ENCODE data around the gene KRABD2.

DNA sequence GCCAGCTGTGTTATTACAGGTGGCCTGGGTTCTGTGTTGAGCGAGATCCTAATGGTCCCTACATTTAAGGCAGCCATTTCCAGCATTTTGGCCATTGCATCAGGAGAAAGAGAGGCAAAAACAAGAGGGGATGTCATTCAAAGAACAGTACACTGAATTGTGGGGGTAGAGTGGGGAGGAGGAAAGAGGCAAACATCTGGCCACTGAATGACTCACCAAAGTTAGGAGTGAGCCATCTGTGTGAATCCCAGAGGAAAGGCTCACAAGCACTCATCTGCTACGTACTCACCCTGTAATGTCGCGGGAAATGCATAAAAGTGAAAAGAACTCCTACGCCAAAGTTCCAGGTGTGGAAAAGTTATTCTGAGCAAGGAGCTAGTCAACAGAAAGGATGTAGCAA, 16.7 kb downstream of the KRABD2 start:
- TF ChIP-seq, protein P1, sequence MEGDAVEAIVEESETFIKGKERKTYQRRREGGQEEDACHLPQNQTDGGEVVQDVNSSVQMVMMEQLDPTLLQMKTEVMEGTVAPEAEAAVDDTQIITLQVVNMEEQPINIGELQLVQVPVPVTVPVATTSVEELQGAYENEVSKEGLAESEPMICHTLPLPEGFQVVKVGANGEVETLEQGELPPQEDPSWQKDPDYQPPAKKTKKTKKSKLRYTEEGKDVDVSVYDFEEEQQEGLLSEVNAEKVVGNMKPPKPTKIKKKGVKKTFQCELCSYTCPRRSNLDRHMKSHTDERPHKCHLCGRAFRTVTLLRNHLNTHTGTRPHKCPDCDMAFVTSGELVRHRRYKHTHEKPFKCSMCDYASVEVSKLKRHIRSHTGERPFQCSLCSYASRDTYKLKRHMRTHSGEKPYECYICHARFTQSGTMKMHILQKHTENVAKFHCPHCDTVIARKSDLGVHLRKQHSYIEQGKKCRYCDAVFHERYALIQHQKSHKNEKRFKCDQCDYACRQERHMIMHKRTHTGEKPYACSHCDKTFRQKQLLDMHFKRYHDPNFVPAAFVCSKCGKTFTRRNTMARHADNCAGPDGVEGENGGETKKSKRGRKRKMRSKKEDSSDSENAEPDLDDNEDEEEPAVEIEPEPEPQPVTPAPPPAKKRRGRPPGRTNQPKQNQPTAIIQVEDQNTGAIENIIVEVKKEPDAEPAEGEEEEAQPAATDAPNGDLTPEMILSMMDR (IDR thresholded peaks at IDR 0.05): no peak
- no peak for TF ChIP-seq POLR2A (IDR thresholded peaks at IDR 0.05)

Measured in Peyer's patch (tissue), 4 donors.